KBM-7 (cell line): ENCODE data around the gene PUS7L.

Experiments
- DNase-seq: peaks from one replicate; pipeline ENCODE4 v3.0.0-alpha.2; 2015
- in situ Hi-C: fragments of 300-500 bp; cut with MboI; formaldehyde crosslinking; loops from 2 replicates; pipeline ENCODE4 v1.14.3; 2020; ENCODE audit warnings: low sequenced_read_pairs, low pct_unique_long_range_greater_than_20kb, mixed read lengths

The PUS7L gene, protein sequence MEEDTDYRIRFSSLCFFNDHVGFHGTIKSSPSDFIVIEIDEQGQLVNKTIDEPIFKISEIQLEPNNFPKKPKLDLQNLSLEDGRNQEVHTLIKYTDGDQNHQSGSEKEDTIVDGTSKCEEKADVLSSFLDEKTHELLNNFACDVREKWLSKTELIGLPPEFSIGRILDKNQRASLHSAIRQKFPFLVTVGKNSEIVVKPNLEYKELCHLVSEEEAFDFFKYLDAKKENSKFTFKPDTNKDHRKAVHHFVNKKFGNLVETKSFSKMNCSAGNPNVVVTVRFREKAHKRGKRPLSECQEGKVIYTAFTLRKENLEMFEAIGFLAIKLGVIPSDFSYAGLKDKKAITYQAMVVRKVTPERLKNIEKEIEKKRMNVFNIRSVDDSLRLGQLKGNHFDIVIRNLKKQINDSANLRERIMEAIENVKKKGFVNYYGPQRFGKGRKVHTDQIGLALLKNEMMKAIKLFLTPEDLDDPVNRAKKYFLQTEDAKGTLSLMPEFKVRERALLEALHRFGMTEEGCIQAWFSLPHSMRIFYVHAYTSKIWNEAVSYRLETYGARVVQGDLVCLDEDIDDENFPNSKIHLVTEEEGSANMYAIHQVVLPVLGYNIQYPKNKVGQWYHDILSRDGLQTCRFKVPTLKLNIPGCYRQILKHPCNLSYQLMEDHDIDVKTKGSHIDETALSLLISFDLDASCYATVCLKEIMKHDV

GRCh38 chr12:43758728-43759563 is at the start of gene PUS7L, which contains the start of gene IRAK4:
Gene PUS7L, minus strand, starts transcription at chr12:43758790. Its CDS starts 3,545 bp downstream, at chr12:43755245.
Gene IRAK4, plus strand, starts transcription at chr12:43758951. Its CDS starts 9,161 bp downstream, at chr12:43768112.
- peak; percentile 98 for DNase-seq

GRCh38 chr12:43807386-43807785 is 48.8 kb upstream of the PUS7L start:
- in situ Hi-C loops, result no loop called here
- DNase-seq, result no peak

More at GRCh38 chr12:43758728-43759563, at the start of gene PUS7L, which contains the start of gene IRAK4:
- in situ Hi-C loops, result no loop called here

- no peak for DNase-seq
- in situ Hi-C loops, result no loop called here
Observed at GRCh38 chr12:43806737-43807072, 48.1 kb upstream of the PUS7L start.

GRCh38 chr12:43805860-43806736 is 47.5 kb upstream of the PUS7L start, which contains the start of gene TWF1:
Gene TWF1, minus strand, starts transcription at chr12:43806317. Its CDS starts 72 bp downstream, at chr12:43806245.
- in situ Hi-C loops, result no loop called here
- DNase-seq, result peak; percentile 83

DNA sequence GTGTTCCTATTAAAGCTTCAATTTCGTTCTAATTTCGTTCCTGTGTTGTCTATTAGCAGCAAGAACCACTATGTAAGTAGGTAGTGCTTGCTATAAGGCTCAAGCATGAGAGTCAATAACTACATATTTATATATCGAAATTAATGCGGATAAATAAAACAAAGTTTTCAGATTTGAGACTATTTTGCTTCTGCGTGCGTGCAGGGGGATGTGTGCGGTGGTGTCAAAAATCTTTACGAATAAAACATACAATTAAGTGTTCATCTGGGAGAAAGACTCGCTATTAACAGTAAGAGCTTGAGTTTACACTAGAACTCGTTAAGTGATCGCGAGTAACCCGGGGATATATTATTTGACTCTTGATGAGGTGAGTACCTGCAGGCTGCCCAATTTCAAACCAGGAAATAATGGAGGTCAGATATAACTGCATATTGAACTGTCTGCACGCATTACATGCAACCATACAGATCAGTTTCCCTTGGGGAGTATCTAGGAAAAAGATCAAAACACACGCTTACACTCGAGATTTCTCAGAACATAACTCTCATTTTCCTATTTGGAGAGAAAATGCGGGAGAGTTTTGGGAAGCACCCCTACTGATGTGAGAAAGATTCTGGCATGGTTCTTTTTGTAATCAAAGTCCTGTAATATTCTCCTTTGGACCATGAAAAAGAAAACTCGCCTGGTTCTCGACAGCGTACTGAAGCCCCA is 46.7 kb upstream of the PUS7L start:
- DNase-seq, result no peak
- in situ Hi-C loops, result no loop called here

DNA sequence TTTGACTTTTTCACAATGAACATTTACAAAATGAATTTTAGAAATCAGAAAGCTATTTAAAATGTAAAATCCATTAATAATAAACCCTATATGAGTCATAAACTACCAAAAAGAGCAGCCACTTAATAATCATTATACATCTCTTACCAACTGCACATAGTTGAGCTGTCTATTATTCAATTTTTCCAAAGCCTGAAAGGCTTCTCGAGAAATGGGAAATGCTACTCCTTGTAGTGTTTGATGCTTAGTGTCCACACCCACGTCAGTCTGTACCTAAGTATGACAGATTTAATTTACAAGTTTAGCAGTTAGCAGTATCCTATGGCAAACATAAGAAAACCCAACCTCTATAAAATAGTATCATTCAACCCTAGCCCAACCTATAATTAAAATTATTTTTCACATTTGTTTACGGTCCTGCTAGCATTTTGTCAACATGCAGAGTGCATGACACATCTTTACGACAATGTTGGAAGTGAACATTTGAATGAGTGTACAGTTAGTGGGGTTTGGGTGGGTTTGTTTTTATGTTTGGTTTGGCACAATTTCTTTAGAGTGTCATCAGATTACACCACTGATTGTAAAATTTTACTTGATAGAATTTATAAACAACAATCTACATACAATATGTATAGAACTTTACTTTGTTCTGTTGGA is 39.1 kb upstream of the PUS7L start:
- DNase-seq, result no peak
- in situ Hi-C loops, result no loop called here

DNA sequence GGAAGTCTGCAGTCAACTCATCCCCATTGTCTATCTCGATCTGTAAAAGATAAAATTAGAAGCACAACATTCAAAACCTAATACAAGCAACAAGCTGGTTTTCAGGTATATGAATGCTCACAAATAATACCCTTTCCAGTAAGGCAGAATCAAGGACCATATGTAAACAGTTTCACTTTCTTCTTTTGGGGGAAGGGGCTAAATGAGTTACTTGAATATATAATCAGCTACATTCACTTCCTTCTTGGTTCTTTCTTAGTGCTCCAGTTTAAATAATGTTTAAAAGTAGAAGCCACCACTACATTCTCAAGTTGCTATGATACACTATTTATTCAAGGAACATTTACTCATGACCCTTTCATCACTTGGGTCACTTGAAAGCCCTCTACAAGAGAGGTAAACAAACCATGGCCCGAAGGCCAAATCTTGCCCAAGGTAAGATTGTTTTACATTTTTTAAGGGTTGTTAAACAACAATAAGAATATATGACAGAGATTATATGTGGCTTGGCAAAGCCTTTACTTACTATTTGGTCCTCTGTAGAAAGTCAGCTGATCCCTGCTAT is 37.2 kb upstream of the PUS7L start:
- in situ Hi-C loops, result no loop called here

GRCh38 chr12:43789941-43790340 is 31.4 kb upstream of the PUS7L start:
- no peak for DNase-seq
- in situ Hi-C loops, result no loop called here

More for the DNA sequence above, 37.2 kb upstream of the PUS7L start:
- DNase-seq, result no peak

- no peak for DNase-seq
- in situ Hi-C loops, result no loop called here
Observed at GRCh38 chr12:43786899-43787693, 28.5 kb upstream of the PUS7L start.

DNA sequence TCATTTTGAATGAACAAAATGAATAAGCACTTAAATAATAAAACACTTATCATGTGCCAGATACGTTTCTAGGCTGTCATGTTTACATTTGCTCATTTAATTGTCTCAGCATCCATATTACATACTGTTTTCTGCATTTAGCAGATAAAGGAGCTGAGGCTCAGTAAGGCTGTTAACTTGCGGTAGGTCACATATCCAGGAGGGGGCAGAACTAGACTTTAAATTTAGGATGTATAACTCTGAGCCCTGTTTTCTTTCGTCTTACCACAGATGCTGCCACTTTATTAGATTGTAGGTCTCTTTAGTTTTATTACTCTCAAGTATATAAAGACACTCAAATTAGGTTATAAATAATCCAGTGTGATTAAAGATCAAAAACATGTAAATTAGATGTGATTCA is 17.9 kb upstream of the PUS7L start:
- in situ Hi-C loops, result no loop called here
- DNase-seq, result peak; percentile 54

DNA sequence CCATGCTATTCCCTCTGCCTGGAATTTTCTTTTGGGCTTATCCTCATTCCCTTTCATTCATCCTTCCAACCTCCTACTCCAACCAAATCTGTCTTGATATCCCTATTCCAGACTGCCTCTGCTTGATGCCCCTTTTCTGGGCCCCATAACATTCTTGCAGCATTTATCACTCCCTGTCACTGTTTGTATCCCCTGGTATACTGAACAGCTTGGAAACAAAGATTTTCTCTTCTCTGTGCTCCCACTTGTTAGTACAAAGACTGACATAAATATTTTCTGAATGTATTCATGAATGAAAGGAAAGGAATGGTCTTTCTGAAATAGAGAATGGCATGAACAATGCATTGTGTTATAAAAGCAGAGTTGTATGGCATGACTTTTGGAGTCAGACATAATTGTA is 7.7 kb upstream of the PUS7L start:
- in situ Hi-C loops, result no loop called here
- DNase-seq, result no peak

- DNase-seq, result no peak
- in situ Hi-C loops, result no loop called here
Observed at GRCh38 chr12:43764528-43764927, 5.9 kb upstream of the PUS7L start.

- in situ Hi-C loops, result no loop called here
- no peak for DNase-seq
Observed at GRCh38 chr12:43763769-43764168, 5.2 kb upstream of the PUS7L start.

DNA sequence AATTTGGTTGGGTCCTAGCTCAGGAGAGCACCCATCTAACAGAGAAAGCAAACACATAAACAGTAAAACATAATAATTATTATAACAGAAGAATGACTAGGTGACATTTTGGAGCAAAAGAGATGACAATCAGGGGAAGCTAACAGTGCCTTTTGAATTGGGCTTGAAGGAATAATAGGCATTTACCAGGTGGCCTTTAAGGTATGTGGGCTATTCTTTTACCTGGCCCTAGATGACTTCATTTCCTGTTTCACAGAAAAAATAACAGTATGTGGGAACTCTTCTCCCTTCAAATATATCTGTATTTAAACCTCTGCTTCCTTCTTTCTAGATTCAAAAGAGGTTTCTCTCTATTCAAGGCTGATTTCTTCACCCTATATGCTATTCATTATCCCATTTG is 4.0 kb upstream of the PUS7L start:
- in situ Hi-C loops, result no loop called here
- DNase-seq, result no peak

DNA sequence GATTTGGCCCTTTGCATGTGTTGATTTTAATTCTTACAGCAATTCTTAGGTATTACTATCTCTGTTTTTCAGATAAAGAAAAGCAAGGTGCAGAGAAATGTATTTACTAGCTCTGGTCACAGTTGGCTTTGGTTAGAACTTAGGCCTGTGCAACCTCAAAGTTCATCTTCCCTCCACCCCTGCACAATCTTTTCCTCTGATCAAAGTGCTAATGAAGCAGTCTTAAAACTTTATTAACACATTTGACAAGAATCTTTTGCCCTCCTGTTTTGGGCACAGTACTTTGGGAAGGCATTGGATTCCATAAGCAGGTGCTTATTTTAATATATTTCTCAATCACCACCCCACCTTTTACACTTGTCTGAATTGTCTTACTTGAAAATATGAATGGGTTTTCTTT is 2.9 kb upstream of the PUS7L start:
- in situ Hi-C loops, result no loop called here

GRCh38 chr12:43760396-43760795 is 1.8 kb upstream of the PUS7L start:
- in situ Hi-C loops, result no loop called here
- no peak for DNase-seq

More for the DNA sequence above, 2.9 kb upstream of the PUS7L start:
- no peak for DNase-seq
